Measurements from ENCODE around the gene CAMTA1. TPM values are rescaled to one million over a fixed set of nuclear protein-coding genes. Genes with fewer than 3 reads are reported as not detected.

CAMTA1 gene
- polyA plus RNA-seq, 1 of the 3 experiments (the other 2 are of a cell fraction): 63.1 TPM

DNA sequence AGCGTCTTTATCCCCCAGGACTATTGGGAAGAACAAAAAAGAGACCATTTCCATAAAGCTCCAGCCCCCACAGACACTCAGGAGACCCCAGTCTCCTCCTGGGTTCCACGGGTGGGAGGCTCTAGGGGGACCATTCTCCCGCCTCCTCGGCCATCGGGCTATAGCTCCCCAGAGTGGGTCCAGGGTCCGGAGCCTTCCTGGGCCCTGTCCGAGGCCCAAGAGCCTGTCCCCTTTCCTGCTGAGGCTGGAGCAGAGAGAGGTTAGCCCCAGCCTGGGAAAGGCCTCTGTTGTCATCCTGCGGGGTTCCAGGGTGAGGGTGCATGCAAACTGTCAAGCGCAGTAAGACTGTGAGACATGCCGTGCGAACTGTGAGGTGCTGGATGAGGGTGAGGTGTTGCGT lies 166.3 kb downstream of the CAMTA1 start:
- Histone ChIP-seq H3K4me3 (ENCODE audit: low read depth in 2 of 2, low read length in 1 of 2) (no peak overlapping the region), H3K27ac (ENCODE audit: low read depth in 2 of 2, low read length in 1 of 2) (no peak overlapping the region), H3K4me1 (ENCODE audit: control insufficient read depth in 1 of 2, insufficient read depth in 2 of 2, low read depth in 1 of 2, low read length in 1 of 2) (peaks cover 0 to 20% of the 10 kb centered on the region in 2 experiments; a peak in 1 of 4 replicates), H3K9me2 (no peaks in the 10 kb centered on the region), H3F3A (replicated peaks; ENCODE audit: insufficient read depth) (no peaks in the 10 kb centered on the region), H3K79me2 (ENCODE audit: insufficient read depth) (no peaks in the 10 kb centered on the region), H3K4me2 (no peak overlapping the region), H4K20me1 (ENCODE audit: insufficient read depth) (no peaks in the 10 kb centered on the region), H3K9ac (no peak overlapping the region), H2AFZ (ENCODE audit: low read depth) (no peak overlapping the region), H3K9me3 (no peaks in the 10 kb centered on the region), H3K36me3 (replicated peaks in 1 of 2; ENCODE audit: control insufficient read depth in 1 of 2, insufficient read depth in 2 of 2, low read length in 1 of 2) (no peaks in the 10 kb centered on the region), H3K27me3 (ENCODE audit: insufficient read depth) (no peaks in the 10 kb centered on the region)
- no peak for DNase-seq
- WGBS (ENCODE audit: low lambda C conversion rate): 71% methylated on average over 10 of the region's 12 CpGs
- TF ChIP-seq POLR2AphosphoS5 (IDR thresholded peaks at IDR 0.05; ENCODE audit: low read depth, low read length): no peak
- no peak for TF ChIP-seq TEAD4 (IDR thresholded peaks at IDR 0.05; ENCODE audit: borderline replicate concordance, insufficient read depth)
- no peak for TF ChIP-seq REST (IDR thresholded peaks at IDR 0.05; ENCODE audit: low read depth, low read length)
- TF ChIP-seq CHD2 (IDR thresholded peaks at IDR 0.05; ENCODE audit: low read length, partially characterized antibody): no peak
- TF ChIP-seq, protein P1, sequence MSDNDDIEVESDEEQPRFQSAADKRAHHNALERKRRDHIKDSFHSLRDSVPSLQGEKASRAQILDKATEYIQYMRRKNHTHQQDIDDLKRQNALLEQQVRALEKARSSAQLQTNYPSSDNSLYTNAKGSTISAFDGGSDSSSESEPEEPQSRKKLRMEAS (IDR thresholded peaks at IDR 0.05; ENCODE audit: low read depth): no peak
- no peak for TF ChIP-seq NFIC (IDR thresholded peaks at IDR 0.05; ENCODE audit: borderline replicate concordance)
- TF ChIP-seq TCF12 (IDR thresholded peaks at IDR 0.05): no peak
- TF ChIP-seq, protein P2, sequence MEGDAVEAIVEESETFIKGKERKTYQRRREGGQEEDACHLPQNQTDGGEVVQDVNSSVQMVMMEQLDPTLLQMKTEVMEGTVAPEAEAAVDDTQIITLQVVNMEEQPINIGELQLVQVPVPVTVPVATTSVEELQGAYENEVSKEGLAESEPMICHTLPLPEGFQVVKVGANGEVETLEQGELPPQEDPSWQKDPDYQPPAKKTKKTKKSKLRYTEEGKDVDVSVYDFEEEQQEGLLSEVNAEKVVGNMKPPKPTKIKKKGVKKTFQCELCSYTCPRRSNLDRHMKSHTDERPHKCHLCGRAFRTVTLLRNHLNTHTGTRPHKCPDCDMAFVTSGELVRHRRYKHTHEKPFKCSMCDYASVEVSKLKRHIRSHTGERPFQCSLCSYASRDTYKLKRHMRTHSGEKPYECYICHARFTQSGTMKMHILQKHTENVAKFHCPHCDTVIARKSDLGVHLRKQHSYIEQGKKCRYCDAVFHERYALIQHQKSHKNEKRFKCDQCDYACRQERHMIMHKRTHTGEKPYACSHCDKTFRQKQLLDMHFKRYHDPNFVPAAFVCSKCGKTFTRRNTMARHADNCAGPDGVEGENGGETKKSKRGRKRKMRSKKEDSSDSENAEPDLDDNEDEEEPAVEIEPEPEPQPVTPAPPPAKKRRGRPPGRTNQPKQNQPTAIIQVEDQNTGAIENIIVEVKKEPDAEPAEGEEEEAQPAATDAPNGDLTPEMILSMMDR (IDR thresholded peaks at IDR 0.05): no peak
- no peak for TF ChIP-seq JUND (IDR thresholded peaks at IDR 0.05)
- TF ChIP-seq FOXM1 (IDR thresholded peaks at IDR 0.05; ENCODE audit: low read depth): no peak
- no peak for TF ChIP-seq NRF1 (IDR thresholded peaks at IDR 0.05; ENCODE audit: low read depth, low read length)
- TF ChIP-seq GATA2 (CRISPR knock-in tag; IDR thresholded peaks at IDR 0.05): no peak
- TF ChIP-seq RFX5 (IDR thresholded peaks at IDR 0.05; ENCODE audit: low read length): no peak
- ChIA-PET CTCF (interaction anchor here (0.9 to 2.0 kb wide), 2 partner anchors 9 to 119 kb away, joined by 4 read pairs; no protein-coding TSS in a partner anchor), POLR2A (no interaction called here)

GRCh38 chr1:6953216-6953615 lies 168.0 kb downstream of the CAMTA1 start:
- 62% methylated on average over 9 of the region's 12 CpGs for WGBS (ENCODE audit: low lambda C conversion rate)
- TF ChIP-seq, protein P2 (IDR thresholded peaks at IDR 0.05): no peak
- TF ChIP-seq REST (IDR thresholded peaks at IDR 0.05; ENCODE audit: low read depth, low read length) (no peak), MEF2A (IDR thresholded peaks at IDR 0.05; ENCODE audit: borderline replicate concordance, low read depth) (no peak), RXRA (IDR thresholded peaks at IDR 0.05; ENCODE audit: borderline replicate concordance, low read depth) (no peak), MXI1 (IDR thresholded peaks at IDR 0.05; ENCODE audit: low read depth, low read length) (no peak), RCOR1 (IDR thresholded peaks at IDR 0.05; ENCODE audit: low read length) (no peak)
- DNase-seq: no peak
- Histone ChIP-seq H3K79me2 (ENCODE audit: insufficient read depth) (no peaks in the 10 kb centered on the region), H3K4me1 (ENCODE audit: control insufficient read depth in 1 of 2, insufficient read depth in 2 of 2, low read depth in 1 of 2, low read length in 1 of 2) (peaks cover 0 to 20% of the 10 kb centered on the region in 2 experiments; a peak in 1 of 4 replicates), H3K27me3 (ENCODE audit: insufficient read depth) (no peaks in the 10 kb centered on the region), H3K4me3 (ENCODE audit: low read depth in 2 of 2, low read length in 1 of 2) (no peak overlapping the region), H3K36me3 (replicated peaks in 1 of 2; ENCODE audit: control insufficient read depth in 1 of 2, insufficient read depth in 2 of 2, low read length in 1 of 2) (no peaks in the 10 kb centered on the region), H3K9ac (no peak overlapping the region), H2AFZ (ENCODE audit: low read depth) (no peak overlapping the region), H3K4me2 (no peak overlapping the region), H3K27ac (ENCODE audit: low read depth in 2 of 2, low read length in 1 of 2) (no peak overlapping the region), H3K9me3 (no peaks in the 10 kb centered on the region), H4K20me1 (ENCODE audit: insufficient read depth) (no peaks in the 10 kb centered on the region), H3F3A (replicated peaks; ENCODE audit: insufficient read depth) (no peaks in the 10 kb centered on the region), H3K9me2 (no peaks in the 10 kb centered on the region)
- CTCF ChIA-PET: no interaction called here
- POLR2A ChIA-PET: no interaction called here
